Ascending aorta (tissue), 2 donors: ENCODE results near the gene TRPM3. TPM values are rescaled to one million over a fixed set of nuclear protein-coding genes. Genes with fewer than 3 reads are reported as not detected.

Experiments
- DNase-seq, 2 donors: peaks; one replicate each; pipeline ENCODE4 v3.0.0-alpha.2; 2019; ENCODE audit warnings: low spot score in 2 of 2
- H3K27ac ChIP-seq, 2 donors: fragments of 200-600 bp; sonication (generic); one replicate each; pipeline ENCODE4 v1.5.1; 2016 to 2017; ENCODE audit warnings: mild to moderate bottlenecking in 1 of 2
- H3K27me3 ChIP-seq: fragments of 200-600 bp; sonication (generic); one replicate; pipeline ENCODE4 v1.5.1; 2017
- H3K36me3 ChIP-seq, 2 donors: fragments of 200-600 bp; sonication (generic); one replicate each; pipeline ENCODE4 v1.5.1; 2016
- H3K4me1 ChIP-seq, 2 donors: fragments of 200-600 bp; sonication (generic); one replicate each; pipeline ENCODE4 v1.5.1; 2016 to 2017; ENCODE audit warnings: mild to moderate bottlenecking in 1 of 2
- H3K4me3 ChIP-seq, 2 donors: fragments of 200-600 bp; sonication (generic); one replicate each; pipeline ENCODE4 v1.5.1; 2016 to 2017; ENCODE audit warnings: mild to moderate bottlenecking in 1 of 2
- H3K9me3 ChIP-seq, 2 donors: fragments of 200-600 bp; sonication (generic); one replicate each; pipeline ENCODE4 v1.5.1; 2016
- CTCF ChIP-seq, 3 experiments: fragments of 200-600 bp in 2 of 3; fragments of 450-650 bp in 1 of 3; sonication (generic) in 2 of 3; IDR thresholded peaks; one replicate each; pipeline ENCODE4 v1.5.1; 2016 to 2019; ENCODE audit warnings: antibody characterized with exemption in 3 of 3, mild to moderate bottlenecking in 1 of 3, moderate library complexity in 1 of 3
- intact Hi-C: fragments of 100-400 bp; cut with DNase I; formaldehyde crosslinking; loops from one replicate; pipeline ENCODE4 v1.15.1; 2023
- total RNA-seq: library from RNA; depleted of rRNA; stranded (reverse); fragments of >200 nt; gene quantifications from one replicate; pipeline ENCODE4 v1.1.0, GENCODE V29; 2016

The TRPM3 gene
- total RNA-seq, 1 donor from 2014 or later: 3.3 TPM

DNA sequence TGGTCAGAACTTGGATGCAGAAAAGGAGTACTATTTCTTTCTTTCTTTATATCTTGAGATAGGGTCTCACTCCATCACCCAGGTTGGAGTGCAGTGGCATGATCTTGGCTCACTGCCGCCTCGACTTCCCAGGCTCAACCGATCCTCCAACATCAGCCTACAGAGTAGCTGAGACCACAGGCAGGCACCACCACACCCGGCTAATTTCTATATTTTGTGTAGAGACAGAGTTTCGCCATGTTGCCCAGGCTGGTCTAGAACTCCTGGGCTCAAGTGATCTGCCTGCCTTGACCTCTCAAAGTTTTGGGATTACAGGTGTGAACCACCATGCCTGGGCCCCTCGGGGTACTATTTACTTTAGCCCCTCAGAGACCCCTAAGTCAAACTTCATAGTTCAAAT lies 323.4 kb downstream of the TRPM3 start:
- Histone ChIP-seq H3K27ac (no peak overlapping the region), H3K9me3 (no peaks in the 10 kb centered on the region), H3K4me1 (no peaks in the 10 kb centered on the region), H3K36me3 (no peaks in the 10 kb centered on the region), H3K27me3 (no peaks in the 10 kb centered on the region), H3K4me3 (no peak overlapping the region)
- no peak for TF ChIP-seq CTCF (IDR thresholded peaks at IDR 0.05)
- DNase-seq: no peak
- intact Hi-C loops: no loop called here

GRCh38 chr9:70795841-70796240 lies 325.6 kb downstream of the TRPM3 start:
- H3K27ac ChIP-seq: no peak overlapping the region

GRCh38 chr9:70792796-70793195 lies 328.6 kb downstream of the TRPM3 start:
- no peak for TF ChIP-seq CTCF (IDR thresholded peaks at IDR 0.05)
- H3K27me3 ChIP-seq: no peaks in the 10 kb centered on the region
- no peak for DNase-seq
- no peak overlapping the region for H3K4me3 ChIP-seq
- no peaks in the 10 kb centered on the region for H3K4me1 ChIP-seq
- H3K27ac ChIP-seq: no peak overlapping the region
- intact Hi-C loops: no loop called here
- no peaks in the 10 kb centered on the region for H3K36me3 ChIP-seq
- no peaks in the 10 kb centered on the region for H3K9me3 ChIP-seq

More at GRCh38 chr9:70795841-70796240, 325.6 kb downstream of the TRPM3 start:
- Histone ChIP-seq H3K4me1 (no peaks in the 10 kb centered on the region), H3K9me3 (no peaks in the 10 kb centered on the region), H3K36me3 (no peaks in the 10 kb centered on the region), H3K27me3 (no peaks in the 10 kb centered on the region), H3K4me3 (no peak overlapping the region)
- intact Hi-C loops: no loop called here
- no peak for DNase-seq
- no peak for TF ChIP-seq CTCF (IDR thresholded peaks at IDR 0.05)

DNA sequence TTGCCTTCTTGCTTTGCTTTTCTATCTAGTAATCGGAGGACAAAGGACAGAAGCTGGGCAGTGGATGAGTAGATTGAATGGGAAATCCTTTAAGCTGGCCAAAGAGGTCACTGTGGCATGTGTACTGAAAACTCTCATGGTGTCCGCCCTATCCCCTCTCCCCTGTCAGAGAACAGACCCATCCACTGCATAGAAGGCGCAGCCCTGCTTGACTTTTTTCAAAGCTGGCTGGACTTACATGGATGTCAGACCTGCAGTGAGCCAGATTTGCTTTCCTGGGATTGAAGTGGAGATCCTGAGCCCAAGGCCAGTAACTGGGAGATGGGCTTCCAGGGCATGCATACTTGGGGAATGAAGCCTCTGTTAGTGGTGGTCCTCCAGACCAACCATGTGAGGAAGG lies 329.5 kb downstream of the TRPM3 start:
- H3K27ac ChIP-seq: no peak overlapping the region
- H3K27me3 ChIP-seq: no peaks in the 10 kb centered on the region
- DNase-seq: no peak
- intact Hi-C loops: no loop called here
- no peak for TF ChIP-seq CTCF (IDR thresholded peaks at IDR 0.05)
- no peaks in the 10 kb centered on the region for H3K4me1 ChIP-seq
- H3K9me3 ChIP-seq: no peaks in the 10 kb centered on the region
- H3K36me3 ChIP-seq: no peaks in the 10 kb centered on the region
- H3K4me3 ChIP-seq: no peak overlapping the region

DNA sequence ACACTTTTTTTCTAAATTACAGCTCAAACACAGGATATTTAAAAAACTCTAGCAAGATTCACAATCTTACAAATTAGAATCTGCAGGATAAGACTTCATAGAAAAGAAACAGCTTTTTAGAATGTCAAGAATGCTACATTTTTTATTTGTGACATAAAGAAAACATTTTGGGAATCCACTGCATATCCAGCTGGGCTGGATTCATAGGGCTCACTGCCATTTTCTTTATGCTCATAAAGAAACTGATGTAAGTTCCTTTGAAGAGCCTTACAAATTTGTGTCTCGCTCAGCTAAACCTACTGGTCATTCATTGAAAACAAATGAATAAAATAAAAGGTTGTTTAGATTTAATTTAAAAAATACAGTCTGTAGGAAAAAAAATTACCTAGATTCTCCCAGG lies 332.3 kb downstream of the TRPM3 start:
- Histone ChIP-seq H3K9me3 (no peaks in the 10 kb centered on the region), H3K27me3 (no peaks in the 10 kb centered on the region), H3K4me1 (no peaks in the 10 kb centered on the region), H3K4me3 (no peak overlapping the region), H3K36me3 (no peaks in the 10 kb centered on the region), H3K27ac (no peak overlapping the region)
- DNase-seq: no peak
- intact Hi-C loops: no loop called here
- no peak for TF ChIP-seq CTCF (IDR thresholded peaks at IDR 0.05)

DNA sequence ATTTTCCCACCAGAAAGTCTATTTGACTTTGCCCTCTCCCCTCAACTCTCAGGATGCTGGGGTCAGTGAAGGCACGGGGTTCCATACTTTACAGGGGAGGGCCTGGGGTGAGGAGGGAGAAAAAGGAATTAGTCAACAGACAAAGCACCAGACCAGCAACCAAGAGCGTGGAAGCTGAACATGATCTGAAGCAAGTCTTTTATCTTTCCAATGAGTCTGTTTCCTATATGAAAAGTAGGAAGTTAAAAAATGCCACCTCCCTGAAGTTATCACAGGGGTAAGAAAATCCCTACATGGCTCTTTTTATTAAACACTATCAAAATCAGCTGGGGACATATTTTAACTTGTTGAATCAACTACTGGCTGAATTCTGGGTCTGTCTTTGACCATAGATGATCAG lies 337.0 kb downstream of the TRPM3 start:
- Histone ChIP-seq H3K4me1 (no peaks in the 10 kb centered on the region), H3K9me3 (no peaks in the 10 kb centered on the region), H3K36me3 (no peaks in the 10 kb centered on the region), H3K4me3 (no peak overlapping the region), H3K27ac (no peak overlapping the region), H3K27me3 (no peaks in the 10 kb centered on the region)
- intact Hi-C loops: no loop called here
- no peak for DNase-seq
- TF ChIP-seq CTCF (IDR thresholded peaks at IDR 0.05): no peak
